ENCODE data around the gene SYF2.
A peak's percentile ranks its signal among the peaks of the same experiment; 100 is the strongest.
"Not testable (repeated sequence)": the region's sequence is repeated elsewhere in the genome, so short reads cannot be mapped to it uniquely, and the experiment has no call there.

The SYF2 gene

DNA sequence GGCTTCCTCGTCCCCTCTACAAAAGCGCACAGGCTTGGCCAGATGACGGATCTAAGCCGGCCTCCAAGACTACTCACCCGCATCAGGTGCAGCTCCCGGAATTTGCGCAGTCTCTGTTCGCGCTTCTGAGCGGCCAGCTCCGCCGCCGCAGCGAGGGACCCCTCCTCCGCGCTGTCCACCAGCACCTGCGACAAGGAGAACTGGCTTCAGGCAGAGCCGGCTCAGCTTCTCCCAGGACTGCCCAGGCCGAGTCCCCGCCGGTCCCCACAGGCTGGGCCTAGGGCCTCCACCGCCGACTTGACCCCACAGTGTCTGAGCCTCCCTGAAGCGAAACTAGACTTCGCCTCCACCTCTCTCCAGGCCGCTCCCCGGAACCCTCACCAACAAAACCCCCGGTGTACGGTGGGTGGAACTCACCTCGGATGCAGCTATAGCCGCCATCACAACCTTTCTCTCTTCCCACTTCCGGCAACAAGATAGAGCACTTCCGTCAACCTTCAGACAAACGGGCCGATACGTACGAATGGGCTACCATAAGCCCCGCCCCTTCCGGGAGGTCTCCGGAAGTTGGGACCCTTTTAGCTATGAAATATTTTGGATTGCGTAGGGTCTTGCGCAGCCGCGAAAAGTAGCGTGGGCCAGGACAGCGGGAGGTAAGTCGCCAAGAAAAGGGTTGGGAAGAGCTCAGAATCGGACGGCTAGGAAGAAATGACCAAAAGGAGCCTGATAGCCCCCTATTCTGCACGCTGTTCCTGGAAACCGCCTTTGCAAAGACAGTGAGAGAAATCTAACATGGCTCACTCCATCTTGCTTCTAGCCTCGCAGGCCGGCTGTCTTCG, at the start of gene SYF2:
SYF2 (minus strand) TSS at position 476 of the 839 bp plus-strand sequence; CDS start at position 441, 35 bp downstream.
- peak; percentile 87 for DNase-seq

DNA sequence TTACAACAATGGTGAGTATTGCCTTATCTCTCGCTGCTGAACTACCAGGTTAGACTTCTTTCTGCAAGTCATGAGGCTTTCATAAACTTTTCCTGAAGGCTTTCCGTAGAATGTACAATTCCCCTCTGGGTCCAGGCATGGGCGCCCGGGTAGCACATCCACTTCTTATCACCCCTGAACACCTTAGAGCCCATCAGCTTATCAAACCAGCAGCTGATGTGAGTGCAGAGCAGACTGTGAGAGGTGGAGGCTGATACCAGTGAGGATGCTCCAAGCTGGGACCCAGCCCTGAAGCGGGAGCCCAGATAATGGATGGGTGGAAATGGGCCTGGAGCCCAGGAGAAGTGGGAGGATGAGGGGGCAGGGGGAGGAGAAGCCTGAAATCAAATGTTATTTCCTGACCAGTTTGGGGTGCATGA, 47.4 kb upstream of the SYF2 start:
- not testable (repeated sequence) for DNase-seq

DNA sequence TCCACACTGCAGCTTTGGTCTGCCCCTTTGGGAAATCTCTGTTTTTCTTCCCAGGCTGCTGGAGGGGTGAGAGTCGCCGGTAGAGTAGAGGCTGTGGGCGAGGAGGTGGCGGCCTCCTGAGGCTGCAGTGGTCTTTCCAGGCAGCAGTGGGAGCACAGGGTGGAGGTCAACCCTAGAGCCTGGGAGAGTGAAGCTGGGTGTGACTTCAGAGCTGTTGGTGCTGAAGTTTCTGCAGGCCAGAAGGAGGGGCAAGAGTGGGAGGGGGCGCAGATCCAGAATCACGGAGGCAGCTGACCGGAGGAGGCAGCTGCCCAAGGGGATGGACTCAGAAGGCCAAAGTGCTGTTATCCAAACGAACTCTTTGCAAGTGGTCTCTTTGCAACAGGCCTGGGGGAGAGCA, 46.5 kb upstream of the SYF2 start:
- DNase-seq: not testable (repeated sequence)

DNA sequence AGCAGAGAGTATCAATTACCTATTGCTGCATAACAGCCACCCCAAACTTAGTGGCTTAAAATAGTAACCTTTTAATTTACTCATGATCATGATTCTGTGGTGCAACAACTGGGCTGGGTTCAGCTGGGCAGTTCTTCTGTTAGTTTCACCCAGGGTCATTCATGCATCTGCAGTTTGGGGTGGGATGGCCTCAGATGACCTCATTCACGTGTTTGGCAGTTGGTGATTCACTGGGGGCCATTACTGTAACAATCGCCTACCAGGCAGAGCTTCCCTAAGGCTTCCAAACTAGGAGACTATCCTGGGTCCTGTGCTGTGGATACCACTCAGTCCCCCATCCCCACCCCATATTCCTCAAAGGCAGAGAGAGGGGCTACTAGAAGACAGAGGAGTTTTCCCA, 46.1 kb upstream of the SYF2 start:
- not testable (repeated sequence) for DNase-seq

DNA sequence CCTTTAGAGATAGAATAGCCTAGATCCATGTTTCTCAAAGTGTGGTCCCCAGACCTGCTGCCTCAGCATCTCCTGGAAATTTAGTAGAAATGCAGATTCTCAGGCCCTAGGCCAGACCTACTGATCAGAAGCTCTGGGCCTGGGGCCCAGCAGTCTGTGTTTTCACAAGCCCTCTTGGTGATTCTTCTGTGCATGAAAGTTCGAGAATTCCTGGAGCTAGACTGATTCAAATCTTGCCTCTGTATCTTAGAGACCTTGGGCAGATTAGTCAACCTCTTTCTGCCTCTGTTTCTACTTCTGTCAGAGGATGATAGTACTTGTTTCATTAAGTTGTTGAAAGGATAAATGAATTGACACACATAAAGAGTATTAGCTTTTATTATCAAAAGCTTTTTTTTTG, 45.0 kb upstream of the SYF2 start:
- DNase-seq: not testable (repeated sequence)

DNA sequence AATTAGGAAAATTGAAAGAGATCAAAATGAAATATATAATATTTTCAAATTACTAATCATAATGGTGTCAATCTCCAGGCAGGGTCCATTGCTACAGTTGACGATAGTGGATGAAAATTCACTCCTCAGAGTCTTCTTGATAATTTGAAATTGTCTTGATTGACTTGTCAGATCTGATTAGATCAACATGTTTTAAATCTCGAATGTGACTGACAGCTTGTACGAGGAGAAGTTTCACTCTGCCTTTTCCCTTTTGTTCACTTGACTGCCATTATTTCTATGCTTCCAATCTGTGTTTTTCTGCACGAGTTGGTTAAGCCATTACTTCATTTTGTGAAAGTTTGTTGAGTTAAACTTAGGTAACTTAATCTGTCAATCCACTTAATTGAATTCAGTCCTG, 43.3 kb upstream of the SYF2 start:
- not testable (repeated sequence) for DNase-seq

DNA sequence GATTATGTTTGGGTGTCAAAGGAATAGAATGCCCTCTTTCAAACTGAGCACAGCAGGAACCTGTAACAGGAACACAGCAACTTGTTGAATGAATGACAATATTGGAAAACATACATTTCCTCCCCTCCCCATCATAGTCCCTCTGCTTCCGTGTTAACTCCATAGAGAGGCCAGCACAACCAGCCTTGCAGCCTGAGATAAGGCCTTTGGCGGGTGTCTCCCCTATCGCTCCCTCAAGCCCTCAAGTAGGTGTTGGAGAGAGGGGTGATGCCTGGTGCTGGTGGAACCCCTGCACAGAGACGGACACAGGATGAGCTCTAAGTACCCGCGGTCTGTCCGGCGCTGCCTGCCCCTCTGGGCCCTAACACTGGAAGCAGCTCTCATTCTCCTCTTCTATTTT, 39.9 kb upstream of the SYF2 start, which contains the start of gene RHD:
RHD (plus strand) TSS at position 272 of the 400 bp plus-strand sequence; CDS start at position 311, 39 bp downstream.
- DNase-seq: not testable (repeated sequence)

DNA sequence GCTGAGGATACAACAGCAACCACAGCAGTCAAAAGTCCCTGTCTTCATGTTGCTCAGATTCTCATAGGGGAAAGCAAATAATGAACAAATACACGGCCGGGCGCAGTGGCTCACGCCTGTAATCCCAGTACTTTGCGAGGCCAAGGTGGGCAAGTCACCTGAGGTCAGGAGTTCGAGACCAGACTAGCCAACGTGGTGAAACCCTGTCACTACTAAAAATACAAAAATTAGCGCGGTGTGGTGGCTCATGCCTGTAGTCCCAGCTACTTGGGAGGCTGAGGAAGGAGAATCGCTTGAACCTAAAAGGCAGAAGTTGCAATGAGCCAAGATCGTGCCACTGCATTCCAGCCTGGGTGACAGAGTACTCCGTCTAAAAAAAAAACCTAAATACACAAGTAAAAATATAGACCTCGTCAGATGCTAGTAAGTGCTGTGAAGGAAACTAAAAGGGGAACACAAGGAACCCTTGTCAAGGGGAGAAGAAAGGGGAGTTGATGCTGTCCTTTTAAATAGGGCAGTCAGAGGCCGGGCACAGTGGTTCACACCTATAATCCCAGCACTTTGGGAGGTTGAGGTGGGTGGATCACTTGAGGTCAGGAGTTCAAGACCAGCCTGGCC, 36.0 kb upstream of the SYF2 start:
- not testable (repeated sequence) for DNase-seq

DNA sequence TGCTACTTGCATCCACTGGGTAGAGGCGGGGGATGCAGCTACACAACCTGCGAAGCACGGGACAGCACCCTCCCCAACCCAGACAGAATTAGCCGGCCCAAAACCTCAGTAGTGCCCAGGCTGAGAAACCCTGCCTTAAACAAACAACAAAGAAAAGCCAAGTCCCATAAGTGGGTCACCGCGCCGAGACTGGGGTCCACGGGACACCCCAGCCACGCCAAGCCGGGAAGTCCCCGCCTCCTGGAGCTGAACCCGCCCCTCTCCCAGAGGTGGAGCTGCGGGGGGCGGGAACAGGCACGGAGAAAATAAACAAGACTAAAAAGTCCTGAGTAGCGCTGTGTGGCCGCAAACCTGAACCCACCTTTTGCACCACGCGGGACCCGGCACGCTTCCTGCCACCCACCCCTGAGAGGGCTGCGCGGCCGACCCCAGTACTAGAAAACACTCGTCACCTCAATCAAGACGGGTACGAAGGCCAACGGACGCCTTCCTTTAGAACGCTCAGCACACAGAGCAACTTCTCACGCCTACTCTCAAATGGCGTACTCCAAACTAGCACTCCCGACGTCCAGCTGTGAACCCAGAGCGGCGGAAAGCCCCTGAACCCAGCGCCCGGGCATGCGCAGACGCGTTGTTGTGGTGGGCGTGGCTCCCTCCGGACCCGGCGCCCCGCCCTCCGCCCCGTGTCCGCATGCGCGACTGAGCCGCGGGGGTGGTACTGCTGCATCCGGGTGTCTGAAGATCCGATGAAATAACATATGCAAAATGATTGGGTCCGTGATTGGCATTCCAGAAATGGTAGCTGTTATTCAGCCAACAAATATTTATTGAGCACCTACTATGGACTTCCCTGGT, 35.2 kb upstream of the SYF2 start:
- peak; percentile 74 for DNase-seq

DNA sequence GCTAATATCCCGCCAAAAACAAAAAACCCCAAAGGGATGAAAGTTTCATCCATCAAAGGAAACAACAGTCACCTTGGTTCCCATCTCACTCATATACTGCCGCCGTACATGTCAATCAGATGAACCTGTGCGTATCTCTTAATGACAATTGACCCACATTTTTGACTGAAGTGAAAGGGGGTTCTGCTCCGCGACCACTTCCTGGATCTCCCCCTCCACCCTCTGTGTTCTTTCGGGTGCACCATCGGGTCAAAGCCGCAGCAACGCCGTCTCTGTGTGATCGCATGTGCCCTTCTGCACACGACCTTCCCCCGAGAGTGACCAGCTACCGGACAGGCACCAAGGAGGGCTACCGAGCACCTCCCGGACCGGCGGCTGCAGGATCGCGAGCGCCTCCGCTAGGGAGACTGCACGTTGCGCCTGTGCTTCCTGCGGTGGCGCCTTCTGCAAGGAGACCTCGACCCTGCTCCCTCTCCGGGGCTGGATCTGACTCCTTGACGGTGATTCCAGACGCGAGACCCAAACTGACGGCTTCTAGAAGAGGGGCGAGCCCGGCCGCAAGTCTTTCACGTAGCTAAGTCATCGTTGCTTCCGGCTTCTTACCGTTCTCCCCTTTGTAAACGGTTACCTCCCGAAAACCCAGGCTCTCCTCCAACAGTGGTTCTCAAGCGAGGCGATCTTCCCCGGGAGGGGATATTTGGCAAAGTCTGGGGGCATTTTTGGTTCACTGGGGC, 34.4 kb upstream of the SYF2 start:
- DNase-seq: not testable (repeated sequence)

DNA sequence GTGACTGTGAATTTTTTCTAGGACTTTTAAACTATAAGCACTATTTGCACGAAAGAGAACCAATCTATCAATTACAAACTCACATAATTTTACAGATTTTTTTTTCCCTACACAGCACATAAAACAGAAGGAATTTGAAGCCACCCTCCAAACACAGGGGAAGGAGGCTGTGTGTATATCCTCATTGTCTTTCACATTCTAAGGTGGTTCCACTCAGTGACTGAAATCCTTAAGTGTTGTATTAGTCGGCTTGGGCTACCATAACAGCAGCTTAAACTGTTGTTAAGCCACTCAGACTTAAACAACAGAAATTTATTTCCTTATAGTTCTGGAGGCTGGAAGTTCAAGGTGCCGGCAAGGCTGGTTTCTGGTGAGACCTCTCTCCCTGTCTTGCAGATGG, 28.0 kb upstream of the SYF2 start:
- DNase-seq: not testable (repeated sequence)

DNA sequence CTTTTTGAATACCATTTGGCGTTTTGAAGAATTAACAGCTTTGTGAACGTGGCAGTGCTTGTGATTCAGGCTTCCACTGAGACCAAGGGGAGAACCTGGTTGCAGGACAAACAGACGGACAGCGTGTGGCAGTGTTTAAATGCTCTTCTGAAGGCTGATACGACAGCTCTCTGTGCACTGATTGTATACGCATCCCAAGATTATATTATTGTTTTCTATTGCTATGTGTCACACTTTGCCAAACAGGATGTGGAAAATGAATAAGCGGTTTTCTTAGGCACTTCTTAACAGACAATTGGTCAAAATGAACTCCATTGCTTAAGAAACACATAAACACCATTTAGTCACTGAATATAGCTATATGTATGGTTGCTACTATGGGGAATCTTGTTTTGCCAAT, 27.5 kb upstream of the SYF2 start:
- DNase-seq: not testable (repeated sequence)

DNA sequence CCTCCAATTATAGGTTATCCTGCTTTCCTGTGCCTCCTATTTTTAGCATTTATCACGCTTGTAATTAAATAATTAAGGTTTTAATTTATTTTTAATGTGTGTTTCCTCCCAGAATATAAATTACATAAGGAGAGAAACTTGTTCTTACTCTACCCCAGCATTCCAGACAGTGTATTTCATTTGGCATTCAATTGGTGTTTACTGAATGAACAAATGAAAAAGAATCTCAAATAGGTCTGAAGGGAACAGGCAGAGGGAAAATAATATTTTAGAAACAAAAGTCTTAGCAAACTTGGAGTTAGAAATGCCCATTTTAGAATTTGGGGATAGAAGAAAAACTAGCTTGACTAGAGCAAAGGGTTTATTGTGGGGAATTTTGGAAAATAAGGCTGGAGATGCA, 24.9 kb upstream of the SYF2 start:
- no peak for DNase-seq

DNA sequence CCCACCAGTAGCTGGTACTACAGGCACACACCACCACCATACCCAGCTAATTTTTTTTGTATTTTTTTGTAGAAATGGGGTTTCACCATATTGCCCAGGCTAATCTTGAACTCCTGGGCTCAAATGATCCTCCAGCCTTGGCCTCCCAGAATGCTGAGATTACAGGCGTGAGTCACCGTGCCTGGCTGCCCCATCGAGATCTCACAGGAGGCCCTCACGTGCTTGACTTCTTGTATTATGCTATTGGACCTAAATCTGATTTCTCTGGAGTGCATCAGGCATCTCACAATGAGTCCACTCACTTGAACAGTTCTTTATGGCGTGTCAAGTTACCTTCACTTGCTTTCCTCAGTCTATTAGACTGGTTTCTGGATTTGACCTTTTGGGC, 24.3 kb upstream of the SYF2 start:
- no peak for DNase-seq

DNA sequence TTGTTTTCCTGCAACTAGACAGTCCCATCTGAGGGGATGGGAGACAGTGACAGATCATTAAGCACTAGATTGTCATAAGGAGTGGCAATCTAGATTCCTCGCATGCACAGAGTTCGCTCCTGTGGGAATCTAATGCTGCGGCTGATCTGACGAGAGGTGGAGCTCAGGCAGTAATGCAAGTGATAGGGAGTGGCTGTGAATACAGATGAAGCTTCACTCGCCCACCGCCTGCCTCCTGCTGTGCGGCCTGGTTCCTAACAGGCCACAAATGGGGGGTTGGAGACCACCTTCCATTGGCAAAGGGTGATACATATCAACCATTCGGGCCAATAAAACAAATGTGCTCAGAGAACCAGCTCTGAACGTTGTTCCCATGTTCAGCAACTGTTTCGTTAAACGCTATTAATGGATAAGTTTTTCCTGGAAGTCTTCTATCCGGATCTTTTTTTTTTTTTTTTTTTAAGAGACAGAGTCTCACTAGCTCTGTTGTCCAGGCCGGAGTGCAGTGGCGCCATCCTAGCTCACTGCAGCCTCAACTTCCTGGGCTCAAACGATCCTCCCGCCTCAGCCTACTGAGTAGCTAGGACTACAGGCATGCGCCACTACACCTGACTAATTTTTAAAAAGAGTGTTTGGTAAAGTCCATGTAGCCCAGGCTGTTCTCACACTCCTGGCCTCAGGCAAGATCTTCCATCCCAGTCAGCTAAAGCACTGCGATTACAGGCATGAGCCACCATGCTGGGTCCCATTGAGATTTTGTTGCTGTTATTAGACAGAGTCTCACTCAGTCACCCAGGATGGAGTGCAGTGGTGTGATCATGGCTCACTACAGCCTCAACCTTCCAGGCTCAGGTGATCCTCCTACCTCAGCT, 23.6 kb upstream of the SYF2 start:
- no peak for DNase-seq

DNA sequence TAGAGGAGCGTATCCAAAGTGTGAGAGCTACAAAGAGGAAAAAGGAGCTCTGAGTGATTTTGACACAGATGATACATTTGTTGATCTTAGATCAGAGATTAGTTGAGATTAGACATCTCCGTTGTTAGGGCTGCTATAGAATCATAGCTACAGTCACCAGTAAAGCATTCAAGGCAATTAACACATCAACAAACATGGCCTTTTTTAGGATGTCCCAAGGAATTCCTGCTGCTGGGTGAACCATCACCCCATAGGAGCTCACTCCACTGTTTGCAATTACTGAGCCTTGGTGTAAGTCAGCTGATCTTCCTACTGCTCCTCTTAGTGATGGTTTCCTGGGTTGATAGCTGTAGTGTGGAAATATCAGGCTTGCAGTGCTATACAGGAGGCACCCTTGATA, 21.6 kb upstream of the SYF2 start:
- no peak for DNase-seq

DNA sequence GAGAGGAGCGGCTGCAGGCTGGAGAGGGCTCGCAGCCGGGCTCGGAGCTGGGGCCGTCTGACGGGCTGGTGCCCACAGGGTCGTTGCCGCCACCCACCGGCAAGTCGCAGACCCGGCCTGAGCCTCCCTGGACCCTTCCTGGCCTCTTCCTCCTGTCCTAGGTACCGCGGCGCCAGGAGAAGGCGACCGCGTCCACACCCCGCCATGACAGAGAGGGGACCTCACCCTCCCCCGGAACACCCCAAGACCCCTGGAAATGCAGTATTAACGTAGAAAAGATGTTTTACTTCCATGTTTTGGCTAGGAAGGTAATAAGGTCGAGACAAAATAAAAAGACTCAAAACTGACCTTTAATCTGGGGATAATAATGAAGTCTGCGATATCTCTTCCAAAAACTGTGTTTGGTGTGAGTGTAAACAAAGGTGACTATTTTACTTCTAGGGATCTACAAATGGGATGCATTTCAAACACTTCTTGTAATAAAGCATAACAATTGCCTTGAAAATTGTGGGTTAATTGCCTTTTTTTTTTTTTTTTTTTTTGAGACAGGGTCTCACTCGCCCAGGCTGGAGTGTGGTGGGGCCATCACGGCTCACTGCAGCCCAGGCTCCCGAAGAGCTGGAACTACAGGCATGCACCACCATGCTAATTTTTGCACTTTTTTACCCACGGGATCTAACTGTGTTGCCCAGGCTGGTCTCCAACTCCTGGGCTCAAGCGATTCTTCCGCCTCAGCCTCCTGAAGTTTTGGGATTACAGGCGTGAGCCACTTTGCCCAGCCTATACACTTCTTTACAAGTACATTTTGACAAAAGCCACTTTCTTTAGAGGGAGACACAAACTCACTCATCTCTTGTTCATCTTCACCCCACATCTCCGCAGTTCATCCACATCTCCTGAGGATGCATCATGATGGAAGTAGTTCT, 15.8 kb upstream of the SYF2 start:
- DNase-seq: no peak

DNA sequence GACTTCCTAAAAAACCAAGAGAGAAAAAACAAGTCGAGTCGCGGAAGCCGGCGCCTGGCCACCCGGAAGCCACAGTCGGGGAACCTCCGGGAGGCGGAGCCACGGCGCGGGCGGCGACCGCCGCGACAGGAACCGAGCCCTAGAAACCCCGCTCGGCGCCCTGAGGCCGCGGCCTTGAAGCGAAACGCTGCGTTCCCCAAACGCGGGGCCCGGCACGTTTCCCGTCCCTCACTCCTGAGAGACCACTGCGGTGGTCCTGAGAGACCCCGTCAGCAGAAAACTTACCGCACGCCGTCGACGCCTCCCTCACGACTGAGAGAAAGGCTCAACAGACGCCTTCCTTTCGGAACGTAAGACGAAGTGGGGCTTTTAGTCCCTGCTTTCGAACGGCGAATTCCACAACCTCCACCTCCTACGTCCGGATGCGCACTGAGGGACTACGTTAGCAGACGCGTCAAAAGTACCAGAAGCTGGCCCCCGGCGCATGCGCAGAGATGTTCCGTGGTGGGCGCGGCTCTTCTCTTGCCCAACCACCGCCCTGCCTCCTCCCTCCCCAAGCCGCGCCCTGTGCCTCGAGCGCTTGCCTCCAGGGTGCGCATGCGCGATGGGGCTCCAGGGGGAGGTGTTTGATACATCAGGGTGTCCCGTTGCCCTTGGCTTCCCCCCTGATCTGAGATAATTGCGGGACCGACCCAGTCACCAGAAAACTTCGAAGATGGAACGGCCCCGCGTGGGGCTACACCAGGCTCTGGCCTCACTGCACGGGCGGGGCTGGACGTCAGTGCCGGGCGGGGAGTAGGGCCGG, 14.9 kb upstream of the SYF2 start, which contains the start of gene RSRP1:
RSRP1 (minus strand) TSS at position 431 of the 805 bp plus-strand sequence. CDS start 491 bp downstream, outside the sequence.
- peak; percentile 99 for DNase-seq

DNA sequence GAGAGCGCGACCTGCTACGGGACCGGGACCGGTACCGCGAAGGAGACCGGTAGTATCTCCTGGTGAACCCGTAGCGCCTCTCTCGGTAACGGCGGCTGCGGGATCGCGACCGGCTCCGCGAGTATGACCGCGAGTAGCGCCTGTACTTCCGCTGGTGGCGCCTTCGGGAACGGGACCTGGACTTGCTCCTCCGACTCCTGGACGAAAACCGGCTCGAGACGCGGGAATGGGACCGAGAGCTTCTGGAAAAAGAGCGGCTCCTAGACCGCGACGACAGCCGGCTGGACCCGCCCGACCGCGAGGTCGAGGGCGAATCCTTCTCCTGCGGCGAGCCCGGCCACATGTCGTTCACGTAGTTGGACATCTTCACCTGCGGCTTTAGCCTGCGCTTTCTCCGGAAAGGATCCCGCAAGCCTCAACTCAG, 14.3 kb upstream of the SYF2 start:
- peak; percentile 29 for DNase-seq

Measured in stimulated activated naive CD4-positive, alpha-beta T cell treated with Interleukin-2 at 50 U/mL for 16 hours (primary cell).